HL-60/S4 treated with phorbol 12-myristate 13-acetate at 8.2 ng/mL for 4 days and 3 days (cell line): ENCODE data around the gene SCUBE3.

Source experiments
- in situ Hi-C: fragments of 300-500 bp; cut with MboI; formaldehyde crosslinking; loops from 2 replicates; pipeline ENCODE4 v1.15.0; 2022; ENCODE audit warnings: low sequenced_read_pairs

SCUBE3 gene

DNA sequence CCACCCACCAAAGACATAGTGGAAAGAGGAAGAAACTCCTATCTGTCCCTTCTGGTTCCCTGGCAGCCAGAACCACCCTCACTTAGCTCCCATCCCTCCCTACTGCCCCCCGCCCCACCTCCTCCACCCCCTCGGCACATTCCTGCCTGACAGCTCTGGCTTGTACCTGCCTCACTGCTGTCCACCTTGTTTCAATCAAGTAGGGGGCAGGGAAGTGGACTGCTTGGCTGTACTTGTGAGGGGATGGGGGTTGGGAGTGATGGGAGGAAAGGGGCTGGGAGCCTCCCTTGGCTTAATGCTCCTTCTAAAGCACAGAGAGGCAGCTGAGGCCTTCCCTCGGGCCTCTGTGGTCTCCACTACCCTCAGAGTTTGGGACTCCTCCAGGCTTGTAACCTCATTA, 23.7 kb downstream of the SCUBE3 start:
- in situ Hi-C loops: loop anchor here (25.0 kb wide), 1 partner anchor 250 kb away; no protein-coding TSS in a partner anchor

DNA sequence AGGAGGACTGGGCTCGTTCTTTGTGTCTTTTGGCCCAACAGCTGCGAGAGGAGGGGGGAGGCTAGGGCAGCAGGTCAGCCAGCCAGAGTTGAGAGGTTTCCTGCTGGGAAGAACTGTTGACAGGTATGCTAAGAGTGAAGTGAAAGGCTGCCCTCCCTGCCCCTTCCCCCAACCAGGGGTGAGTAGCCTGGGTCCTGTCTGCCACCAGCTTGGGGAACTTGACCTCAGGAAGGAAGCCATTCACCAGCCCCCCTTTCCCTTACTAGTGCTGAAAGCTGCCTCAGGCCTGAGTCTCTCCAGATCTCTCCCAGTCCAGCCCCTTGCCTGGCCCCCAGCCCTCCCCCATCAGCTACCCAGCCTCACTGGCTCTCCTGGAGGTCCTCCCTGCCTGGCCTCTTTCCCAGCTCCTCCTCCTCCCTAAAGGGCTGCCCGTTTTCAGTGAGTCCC, 25.1 kb downstream of the SCUBE3 start:
- in situ Hi-C loops: loop anchor here (25.0 kb wide), 1 partner anchor 252 kb away; no protein-coding TSS in a partner anchor

DNA sequence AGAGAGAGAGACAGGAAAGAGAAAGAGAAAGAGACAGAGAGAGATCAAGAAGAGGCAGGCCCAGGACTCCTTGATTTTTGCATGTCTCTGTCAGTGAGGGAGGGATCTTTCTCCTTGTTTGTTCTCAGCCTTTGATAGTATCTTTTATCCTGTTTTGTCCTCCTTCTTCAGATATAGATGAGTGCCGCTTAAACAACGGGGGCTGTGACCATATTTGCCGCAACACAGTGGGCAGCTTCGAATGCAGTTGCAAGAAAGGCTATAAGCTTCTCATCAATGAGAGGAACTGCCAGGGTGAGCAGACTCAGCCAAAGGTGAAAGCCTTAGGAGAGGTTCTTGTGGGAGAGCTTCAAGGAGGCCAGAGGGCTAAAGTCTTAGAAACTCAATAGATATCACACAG, 25.8 kb downstream of the SCUBE3 start:
- in situ Hi-C loops: loop anchor here (25.0 kb wide), 1 partner anchor 252 kb away; no protein-coding TSS in a partner anchor

DNA sequence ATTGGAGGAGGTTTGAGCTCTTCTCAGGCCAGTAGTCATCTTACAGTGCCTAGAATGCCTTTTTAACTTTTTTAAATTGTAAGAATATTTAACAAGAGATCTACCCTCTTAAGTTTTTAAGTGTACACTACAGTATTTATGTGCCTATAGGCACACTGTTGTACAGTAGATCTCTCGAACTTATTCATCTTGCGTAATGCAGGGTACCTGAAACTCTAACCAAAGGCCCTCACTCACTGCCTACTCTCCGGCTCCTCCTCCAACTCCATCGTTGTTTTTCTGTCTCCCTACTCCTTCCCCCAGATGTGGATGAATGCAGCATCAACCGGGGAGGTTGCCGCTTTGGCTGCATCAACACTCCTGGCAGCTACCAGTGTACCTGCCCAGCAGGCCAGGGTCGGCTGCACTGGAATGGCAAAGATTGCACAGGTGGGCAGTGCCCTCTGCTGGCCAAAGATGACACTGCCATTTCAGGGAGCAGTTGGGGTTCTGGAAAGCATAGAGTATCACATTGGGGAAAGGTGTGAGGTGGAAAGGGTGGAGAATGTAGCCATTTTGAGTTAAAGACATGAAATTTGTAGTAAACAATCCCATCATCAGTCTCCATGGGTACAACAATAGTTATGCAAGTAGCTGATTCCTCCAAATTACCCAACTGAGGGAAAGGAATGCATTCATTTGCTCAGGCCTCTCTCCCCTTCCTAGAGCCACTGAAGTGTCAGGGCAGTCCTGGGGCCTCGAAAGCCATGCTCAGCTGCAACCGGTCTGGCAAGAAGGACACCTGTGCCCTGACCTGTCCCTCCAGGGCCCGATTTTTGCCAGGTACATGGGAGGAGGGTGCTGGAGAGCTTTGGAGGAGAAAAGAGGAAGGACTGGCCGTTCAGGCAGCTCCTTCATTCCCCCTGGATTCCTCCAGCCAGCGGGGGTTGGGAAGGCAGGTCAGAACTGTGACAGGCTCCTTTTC, 27.4 kb downstream of the SCUBE3 start:
- in situ Hi-C loops: loop anchor here (25.0 kb wide), 1 partner anchor 254 kb away; no protein-coding TSS in a partner anchor

DNA sequence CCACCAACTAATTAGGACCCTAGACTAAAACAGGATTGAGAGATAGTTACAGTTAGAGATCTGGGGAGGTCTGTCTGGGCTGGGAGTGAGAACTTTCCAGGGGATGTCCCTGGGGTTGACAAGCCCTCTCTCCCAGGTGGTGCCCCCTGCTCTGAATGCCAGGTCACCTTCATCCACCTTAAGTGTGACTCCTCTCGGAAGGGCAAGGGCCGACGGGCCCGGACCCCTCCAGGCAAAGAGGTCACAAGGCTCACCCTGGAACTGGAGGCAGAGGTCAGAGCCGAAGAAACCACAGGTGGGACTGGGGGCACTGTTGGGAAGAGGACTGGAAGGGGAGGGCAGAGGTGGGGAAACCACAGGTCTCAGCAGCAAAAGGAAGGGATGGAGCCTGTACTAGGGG, 28.7 kb downstream of the SCUBE3 start:
- in situ Hi-C loops: loop anchor here (25.0 kb wide), 1 partner anchor 255 kb away; no protein-coding TSS in a partner anchor

DNA sequence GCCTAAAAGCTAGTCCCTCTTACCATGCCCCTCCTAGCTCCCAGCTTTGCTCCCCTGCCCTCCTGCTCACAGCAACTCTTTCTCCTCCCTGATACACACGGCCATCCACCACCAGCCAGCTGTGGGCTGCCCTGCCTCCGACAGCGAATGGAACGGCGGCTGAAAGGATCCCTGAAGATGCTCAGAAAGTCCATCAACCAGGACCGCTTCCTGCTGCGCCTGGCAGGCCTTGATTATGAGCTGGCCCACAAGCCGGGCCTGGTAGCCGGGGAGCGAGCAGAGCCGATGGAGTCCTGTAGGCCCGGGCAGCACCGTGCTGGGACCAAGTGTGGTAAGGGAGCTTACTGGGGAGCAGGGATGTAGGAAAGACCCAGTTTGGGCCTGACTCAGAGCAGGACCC, 29.1 kb downstream of the SCUBE3 start:
- in situ Hi-C loops: loop anchor here (25.0 kb wide), 1 partner anchor 256 kb away; no protein-coding TSS in a partner anchor

DNA sequence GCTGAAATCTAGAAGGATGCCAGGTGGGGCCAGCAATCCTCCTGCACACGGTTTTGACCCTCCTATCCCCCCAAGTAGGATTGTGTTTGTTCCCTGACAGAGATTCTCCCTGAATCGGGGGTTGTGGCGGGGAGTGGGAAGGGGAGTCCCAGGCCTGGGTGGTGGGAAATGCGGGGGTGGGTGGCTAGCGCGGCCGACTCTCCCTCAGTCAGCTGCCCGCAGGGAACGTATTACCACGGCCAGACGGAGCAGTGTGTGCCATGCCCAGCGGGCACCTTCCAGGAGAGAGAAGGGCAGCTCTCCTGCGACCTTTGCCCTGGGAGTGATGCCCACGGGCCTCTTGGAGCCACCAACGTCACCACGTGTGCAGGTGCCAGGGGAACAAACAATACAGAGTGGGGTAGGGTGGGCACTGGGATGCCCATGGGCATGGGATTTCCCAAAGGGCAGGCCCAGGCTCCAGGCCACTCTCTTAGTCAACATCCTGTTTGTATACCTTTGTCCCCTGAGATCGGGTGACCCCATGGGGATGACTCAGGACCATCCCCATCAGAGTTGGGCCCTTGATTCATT, 29.7 kb downstream of the SCUBE3 start:
- in situ Hi-C loops: loop anchor here (25.0 kb wide), 1 partner anchor 256 kb away; no protein-coding TSS in a partner anchor

DNA sequence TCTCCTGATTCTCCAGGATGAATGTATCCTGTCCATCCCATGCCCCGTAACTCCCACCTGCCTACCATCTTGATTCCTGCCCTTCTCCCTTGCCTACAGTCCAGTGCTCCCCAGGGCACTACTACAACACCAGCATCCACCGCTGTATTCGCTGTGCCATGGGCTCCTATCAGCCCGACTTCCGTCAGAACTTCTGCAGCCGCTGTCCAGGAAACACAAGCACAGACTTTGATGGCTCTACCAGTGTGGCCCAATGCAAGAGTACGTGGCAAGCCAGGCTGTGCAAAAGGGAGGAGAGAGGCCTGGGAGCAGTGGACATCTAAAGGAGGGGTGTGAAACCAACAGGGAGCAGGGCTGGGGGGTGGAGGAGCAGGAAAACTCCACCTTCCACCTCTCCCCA, 30.8 kb downstream of the SCUBE3 start:
- in situ Hi-C loops: loop anchor here (25.0 kb wide), 1 partner anchor 257 kb away; no protein-coding TSS in a partner anchor

DNA sequence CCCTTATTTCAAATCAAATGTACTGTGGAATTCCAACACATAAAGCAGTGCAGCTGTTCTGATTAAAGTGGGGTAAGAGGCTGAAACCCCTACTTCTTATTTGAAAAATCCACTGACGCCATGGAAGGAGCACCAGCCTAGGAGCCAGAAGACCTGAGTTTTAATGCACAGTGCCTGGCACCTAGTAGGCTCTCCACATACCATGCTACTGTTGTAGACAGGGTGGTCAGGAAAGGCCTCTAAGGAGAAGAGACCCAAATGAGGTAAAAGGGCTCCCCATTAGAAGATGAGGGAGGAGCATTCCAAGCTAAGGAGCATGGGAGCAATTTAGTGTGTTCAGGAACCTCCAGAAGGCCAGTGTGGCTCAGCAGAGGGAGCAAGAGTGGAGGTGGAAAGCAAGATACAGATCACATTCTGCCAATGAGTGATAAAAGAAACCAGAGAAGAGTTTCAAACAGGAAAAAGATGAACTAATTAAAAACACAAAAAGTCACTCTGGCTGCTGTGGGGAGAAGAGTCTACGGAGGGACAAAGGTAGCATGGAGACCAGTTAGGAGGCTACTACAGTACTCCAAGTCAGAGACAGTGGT, 34.0 kb downstream of the SCUBE3 start:
- in situ Hi-C loops: loop anchor here (25.0 kb wide), 1 partner anchor 260 kb away; no protein-coding TSS in a partner anchor

DNA sequence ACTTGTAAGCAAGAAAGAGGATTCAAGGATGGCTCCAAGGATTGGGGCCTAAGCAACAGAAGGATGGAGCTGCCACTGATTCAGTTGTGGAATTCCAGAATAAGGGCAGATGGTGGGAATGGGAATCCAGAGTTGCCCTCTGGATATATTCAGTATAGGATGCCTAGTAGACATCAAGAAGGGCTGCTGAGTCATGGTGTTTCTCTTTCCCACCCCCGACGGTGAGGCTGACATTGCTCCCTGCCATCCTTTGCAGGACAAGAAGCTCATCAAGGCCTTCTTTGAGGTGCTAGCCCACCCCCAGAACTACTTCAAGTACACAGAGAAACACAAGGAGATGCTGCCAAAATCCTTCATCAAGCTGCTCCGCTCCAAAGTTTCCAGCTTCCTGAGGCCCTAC, 34.5 kb downstream of the SCUBE3 start:
- in situ Hi-C loops: loop anchor here (25.0 kb wide), 1 partner anchor 261 kb away; no protein-coding TSS in a partner anchor

DNA sequence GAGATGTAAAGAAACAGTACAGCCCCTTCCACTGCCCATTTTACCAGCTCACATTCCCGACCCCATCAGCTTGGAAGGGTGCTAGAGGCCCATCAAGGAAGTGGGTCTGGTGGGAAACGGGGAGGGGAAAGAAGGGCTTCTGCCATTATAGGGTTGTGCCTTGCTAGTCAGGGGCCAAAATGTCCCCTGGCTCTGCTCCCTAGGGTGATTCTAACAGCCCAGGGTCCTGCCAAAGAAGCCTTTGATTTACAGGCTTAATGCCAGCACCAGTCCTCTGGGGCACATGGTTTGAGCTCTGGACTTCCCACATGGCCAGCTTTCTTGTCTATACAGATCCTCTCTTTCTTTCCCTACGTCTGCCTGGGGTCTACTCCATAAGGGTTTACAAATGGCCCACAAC, 35.2 kb downstream of the SCUBE3 start:
- in situ Hi-C loops: loop anchor here (25.0 kb wide), 1 partner anchor 262 kb away; no protein-coding TSS in a partner anchor

DNA sequence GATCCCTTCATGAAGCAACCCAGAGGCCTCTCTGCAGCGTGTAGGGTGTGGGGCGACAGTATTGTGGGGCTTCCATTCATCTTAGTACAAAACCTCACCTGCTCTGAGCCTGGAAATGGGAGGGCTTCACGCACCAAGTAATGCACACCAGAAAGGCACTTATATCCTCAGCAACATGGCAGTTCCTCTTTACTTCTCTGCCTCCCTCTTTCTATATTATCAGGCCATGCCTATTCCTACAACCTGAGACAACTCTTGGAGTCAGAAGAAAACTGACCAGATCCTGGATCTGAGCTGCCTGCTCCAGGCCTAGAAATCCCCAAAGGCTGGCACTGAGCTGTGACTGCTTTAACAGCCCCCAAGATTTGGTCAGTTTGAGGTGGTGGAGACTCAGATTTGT, 38.2 kb downstream of the SCUBE3 start:
- in situ Hi-C loops: no loop called here

DNA sequence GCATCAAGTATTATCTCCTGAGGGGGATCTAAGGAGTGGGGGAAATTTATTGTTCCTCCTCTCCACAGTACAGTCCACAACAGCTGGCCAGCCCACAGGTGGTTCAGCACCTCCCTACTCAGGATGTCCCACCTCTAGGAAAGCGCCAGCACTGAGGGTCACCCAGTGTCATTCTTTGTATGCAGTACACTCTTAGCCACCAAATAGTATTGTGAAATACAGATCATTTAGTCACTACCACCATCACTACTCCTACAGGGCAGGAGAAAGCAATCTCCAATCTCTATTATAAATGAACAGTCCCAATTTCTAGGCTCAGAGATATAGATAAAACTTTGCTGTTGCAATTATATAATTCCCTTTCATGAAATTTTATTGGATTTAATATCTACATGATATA, 39.5 kb downstream of the SCUBE3 start:
- in situ Hi-C loops: no loop called here

DNA sequence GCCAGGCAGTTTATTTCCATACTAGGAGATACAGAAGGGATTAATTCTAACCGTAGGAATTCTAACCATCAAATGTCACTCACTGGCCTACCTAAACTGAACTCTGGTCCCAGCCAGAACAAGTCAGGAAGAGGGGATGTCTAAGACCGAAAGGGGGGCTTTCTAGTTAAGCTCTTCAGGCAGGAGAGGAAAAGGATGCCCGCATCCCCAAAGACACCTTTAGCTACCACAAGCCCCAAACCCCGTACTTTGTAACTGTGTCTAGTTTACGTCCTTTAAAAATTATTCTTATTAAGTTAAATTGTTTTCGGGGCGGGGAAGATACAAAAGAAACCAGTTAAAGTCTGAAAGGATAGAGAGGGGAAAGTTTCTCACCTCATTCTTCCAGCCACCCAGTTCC, 44.6 kb downstream of the SCUBE3 start:
- in situ Hi-C loops: no loop called here

DNA sequence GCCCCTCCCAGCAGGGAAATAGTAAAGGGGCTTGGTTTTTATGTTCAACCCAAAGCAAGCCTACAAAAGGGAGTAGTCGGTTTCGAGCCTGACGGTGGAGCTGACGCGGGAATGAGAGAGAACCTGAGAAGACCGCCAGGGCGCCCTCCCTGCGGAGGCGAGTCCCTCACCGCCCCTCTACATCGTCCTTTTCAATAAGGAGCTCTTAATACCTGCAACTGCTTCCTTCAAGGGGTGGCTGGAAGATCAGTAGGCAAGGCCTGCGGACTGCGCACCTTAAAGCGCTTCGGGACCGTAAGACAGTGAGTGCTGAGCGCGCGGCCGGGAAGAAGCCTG, 45.1 kb downstream of the SCUBE3 start:
- in situ Hi-C loops: no loop called here

DNA sequence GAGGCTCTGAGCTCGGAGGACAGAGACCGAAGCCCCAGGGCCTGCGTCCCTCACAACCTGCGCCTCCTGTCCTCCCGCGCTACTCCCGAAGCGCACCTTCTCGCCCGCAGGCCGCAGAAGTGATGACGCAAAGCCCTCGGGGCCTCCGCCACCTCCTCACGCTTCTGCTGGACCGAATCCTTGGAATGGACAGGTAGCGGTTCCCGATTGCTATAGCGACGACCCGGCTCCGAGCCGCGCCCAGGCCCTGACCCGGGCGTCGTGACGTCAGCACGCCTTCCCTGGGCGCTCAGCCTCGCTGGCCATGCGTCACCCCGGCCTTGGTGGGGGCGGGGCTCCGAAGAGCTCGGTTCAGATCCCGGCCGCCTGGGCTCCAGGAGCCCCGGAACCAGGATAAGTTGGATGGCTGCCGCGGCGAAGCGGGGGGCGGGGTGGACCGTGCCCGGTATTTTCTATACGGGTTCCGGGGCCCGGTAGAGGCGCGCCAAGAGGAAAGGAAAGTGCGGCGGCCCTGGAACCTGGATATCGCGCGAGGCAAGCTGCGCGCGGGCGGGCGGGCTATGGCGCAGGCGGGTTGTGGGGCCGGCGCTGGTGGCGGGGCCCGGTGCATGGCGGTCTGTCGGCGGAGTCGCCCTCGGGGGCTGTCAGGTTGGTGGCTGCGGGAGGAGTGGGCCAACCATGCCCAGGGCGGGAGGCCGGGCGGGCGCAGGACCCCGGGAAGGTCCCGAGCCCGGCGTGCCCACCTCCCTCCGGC, 45.6 kb downstream of the SCUBE3 start, which contains the start of gene ZNF76:
Gene ZNF76, plus strand, starts transcription at position 542 of the 754 bp plus-strand sequence. CDS start 21,417 bp downstream, outside the sequence.
- in situ Hi-C loops: no loop called here

DNA sequence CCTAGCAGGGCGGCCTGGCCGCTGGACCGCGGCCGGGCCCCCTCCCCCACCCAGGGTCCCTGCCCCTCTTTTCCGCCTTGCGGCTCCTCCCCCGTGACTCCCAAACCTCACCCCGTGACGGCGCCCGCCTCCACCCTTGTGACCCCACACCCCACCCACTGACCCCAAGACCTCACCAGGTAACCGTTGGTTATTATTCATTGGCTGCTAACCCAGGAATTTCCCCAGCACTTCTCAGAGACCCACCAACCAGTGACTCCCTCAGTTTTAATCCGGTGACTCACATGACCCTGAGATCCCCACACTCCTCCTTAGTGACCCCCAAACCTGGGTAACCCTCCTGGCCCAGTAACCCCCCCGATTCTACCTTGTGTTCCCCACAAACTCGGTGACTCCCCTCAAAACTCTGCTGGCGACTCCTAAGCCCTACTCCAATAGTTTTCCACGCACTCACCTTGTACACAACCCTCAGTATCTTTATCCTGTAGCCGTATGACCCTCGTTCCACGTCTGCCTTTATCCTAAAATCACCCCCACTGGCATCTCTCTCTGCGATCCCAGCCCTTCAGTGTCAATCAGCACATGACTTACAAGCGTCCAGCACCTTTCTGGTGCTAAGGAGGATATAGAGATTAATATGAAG, 46.3 kb downstream of the SCUBE3 start:
- in situ Hi-C loops: no loop called here

DNA sequence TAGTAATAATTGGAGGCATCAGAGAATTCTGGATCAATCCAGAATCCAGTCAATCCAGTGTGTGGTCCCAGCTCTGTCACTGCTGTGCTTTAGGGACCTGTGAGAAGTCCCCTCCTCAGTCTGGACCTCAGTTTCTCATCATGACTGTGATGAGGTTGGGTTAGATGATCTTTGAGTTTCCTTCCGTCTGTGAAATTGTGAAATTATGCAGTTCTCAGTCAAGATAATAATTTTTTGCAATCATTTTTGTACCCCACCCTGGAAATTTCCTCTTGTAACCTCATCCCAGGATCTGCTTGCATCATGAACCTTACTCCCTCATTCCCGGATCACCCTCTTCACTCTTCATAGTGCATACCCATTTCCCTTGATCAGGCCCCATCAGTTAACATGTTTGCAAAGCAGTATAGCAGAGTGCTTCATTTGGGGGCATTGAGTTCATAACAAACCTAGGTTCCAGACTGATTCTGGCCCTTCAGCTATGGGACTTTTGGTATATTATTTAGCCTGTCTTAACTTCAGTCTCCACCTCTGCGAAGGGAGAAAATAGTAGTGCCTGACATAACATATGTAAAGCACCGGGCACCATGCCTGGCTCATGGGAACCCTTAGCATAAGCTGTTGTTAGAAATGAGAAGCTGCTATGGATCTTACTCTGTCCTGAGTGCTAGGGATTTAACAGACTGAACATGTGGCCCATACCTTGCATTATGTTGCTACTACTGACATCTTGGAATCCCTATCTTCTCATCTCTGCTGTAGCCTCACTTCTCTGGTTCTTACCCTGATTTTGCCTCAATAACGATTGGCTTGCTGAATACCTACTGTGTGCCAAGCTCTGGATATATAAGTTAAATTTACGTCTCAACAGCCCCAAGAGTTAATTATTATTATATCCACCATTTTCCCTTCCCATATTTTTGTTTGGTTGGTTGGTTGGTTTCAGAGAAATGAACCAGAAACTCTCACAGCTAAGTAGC, 47.1 kb downstream of the SCUBE3 start:
- in situ Hi-C loops: no loop called here

DNA sequence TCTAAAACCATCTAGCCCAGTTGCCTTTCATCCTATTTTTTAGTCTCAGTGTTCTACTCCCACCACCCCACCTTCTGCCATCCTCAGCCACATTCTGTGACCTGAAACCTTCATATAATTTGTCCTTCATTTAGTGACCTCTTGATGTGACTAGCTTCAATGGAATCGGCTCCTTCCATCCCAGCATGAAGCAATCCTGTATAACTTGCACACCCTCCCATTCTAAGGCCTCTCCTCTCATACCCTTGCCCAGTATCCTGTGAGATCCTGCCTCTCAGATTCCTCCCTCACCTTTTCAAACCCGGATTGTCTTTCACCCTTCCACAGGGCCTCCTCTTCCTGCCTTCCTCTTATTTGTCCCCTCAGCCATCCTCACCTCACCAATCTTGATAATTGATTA, 48.8 kb downstream of the SCUBE3 start:
- in situ Hi-C loops: no loop called here
